Astrocyte of the spinal cord (primary cell): ENCODE results near the gene NFE2L3.
A peak's percentile ranks its signal among the peaks of the same experiment; 100 is the strongest.

Source experiments
- DNase-seq: peaks from one replicate; pipeline ENCODE4 v3.0.0; 2011; ENCODE audit warnings: low read depth, low spot score
- H3K4me3 ChIP-seq: 2 replicates; pipeline ENCODE4 v1.5.1; 2011; ENCODE audit warnings: low read depth, mild to moderate bottlenecking, low read length, moderate library complexity
- CTCF ChIP-seq: IDR thresholded peaks from 2 replicates; pipeline ENCODE4 v1.5.1; 2012; ENCODE audit warnings: low read depth, mild to moderate bottlenecking, low read length, inconsistent platforms
- in situ Hi-C: cut with HindIII; loops from 2 replicates; pipeline ENCODE4 v1.10.0; 2017; ENCODE audit warnings: low sequenced_read_pairs

Gene NFE2L3

GRCh38 chr7:26153241-26153822 lies 1.3 kb downstream of the NFE2L3 start:
- peak; percentile 19 for TF ChIP-seq CTCF
- DNase-seq = no peak
- in situ Hi-C loops = no loop called here
- peak overlapping the region; percentile 61 for H3K4me3 ChIP-seq

- peak overlapping the region; percentile 61 for H3K4me3 ChIP-seq
- no peak for TF ChIP-seq CTCF
- DNase-seq = peak; percentile 67
- in situ Hi-C loops = no loop called here
These were observed 2.1 kb downstream of the NFE2L3 start for GRCh38 chr7:26153823-26154783.

- peak overlapping the region; percentile 2 for H3K4me3 ChIP-seq
- no peak for TF ChIP-seq CTCF
- DNase-seq = peak; percentile 38
- in situ Hi-C loops = no loop called here
These were observed 3.8 kb downstream of the NFE2L3 start for GRCh38 chr7:26155531-26156375.

- TF ChIP-seq CTCF = no peak
- peak; percentile 95 for DNase-seq
- in situ Hi-C loops = no loop called here
- H3K4me3 ChIP-seq = peak overlapping the region; percentile 2
These were observed 4.7 kb downstream of the NFE2L3 start for GRCh38 chr7:26156451-26157420.

- DNase-seq = no peak
- in situ Hi-C loops = no loop called here
- no peak overlapping the region for H3K4me3 ChIP-seq
- no peak for TF ChIP-seq CTCF
These were observed 5.6 kb downstream of the NFE2L3 start for GRCh38 chr7:26157520-26158105.
